SKM-1 (cell line): Measurements from ENCODE around the gene RFX3.
"Not testable (repeated sequence)": the region's sequence is repeated elsewhere in the genome, so short reads cannot be mapped to it uniquely, and the experiment has no call there.

Source experiments
- DNase-seq: peaks from one replicate; lab custom pipeline; 2025; ENCODE audit not compliant: unreplicated experiment; lab: John Stamatoyannopoulos, UW

Gene RFX3

DNA sequence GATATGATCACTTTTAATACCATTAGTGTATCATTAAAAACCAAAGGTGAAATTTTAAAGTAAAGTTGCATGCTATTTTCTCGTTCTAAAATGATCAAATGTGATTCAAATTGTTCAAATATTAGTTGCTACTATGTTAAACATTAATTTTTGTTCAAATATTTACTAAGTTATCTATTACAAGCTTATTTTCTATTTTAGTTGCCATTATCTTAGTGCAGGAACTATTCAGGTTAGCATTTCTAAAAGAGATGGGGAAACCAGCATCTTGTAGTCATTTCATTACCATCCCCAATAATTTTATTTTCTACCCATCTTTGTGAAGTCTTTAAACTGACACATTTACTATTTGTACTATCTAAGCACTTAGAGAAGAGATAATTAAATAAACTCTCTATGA is 166.0 kb downstream of the RFX3 start:
- no peak for DNase-seq

DNA sequence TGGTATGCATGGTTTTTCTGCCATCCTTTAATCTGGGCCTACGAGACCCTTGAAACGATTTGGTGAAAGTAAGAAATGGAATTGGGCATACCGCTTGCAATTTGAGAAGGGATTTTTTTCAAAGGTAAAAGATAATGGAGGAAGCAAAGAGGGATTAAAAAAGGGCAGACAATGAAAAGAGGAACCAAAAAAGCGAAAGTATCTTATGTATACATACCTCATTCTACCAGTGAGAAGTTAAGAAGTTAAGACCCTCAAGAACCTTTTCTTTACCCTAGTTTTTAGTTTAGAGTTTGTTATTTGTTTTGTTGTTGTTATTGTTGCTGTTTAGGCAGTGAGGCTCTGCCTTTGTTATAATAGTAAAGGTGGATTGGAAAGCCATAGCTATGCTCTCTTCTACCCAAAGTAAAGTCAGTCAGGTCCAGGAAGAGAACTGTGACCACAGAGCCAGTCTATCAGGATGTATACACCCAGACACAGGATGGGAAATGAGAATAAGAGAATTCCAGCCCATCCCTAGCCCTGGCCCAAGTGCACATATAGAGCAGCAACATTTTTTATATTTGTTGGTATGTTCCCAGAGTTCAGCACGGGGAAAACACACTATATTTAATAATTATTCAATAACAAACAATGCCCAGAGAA is 166.6 kb downstream of the RFX3 start:
- DNase-seq, result no peak

DNA sequence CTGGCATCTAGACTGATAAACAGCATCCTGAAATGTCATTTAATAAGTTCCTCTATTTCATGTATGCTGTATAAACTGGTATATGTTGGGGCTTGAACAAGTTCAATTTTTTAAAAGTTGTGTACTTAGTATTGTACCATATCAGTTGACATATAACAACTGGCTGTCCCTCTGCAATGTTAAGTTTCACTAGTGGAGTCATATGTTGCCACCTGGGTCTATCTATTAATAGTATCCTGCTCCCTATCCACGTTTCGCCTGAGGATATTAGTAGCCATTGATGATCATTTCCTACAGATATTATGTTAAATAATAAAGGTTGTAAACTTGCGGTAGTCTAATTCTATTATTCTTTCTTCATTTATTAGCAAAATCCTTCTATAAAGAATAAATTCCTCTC is 177.6 kb downstream of the RFX3 start:
- DNase-seq, result no peak

DNA sequence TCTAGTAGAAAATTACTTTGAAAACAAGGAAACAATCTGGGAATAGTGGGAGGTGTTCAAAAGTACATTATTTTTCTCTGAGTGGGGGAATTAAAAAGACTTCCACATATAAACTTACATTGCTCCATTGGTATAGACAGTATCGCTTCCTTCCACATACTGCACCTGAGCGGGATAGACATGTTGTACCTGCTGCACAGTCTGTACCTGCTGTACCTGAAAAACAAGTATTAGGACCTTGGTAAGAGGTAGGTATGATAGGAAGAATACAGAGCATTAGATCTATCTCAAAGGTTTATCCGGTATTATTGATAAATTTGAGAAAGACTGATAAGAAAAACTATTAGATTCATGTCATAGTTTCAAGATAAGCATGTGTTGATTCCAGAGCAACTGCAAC is 179.3 kb downstream of the RFX3 start:
- no peak for DNase-seq

DNA sequence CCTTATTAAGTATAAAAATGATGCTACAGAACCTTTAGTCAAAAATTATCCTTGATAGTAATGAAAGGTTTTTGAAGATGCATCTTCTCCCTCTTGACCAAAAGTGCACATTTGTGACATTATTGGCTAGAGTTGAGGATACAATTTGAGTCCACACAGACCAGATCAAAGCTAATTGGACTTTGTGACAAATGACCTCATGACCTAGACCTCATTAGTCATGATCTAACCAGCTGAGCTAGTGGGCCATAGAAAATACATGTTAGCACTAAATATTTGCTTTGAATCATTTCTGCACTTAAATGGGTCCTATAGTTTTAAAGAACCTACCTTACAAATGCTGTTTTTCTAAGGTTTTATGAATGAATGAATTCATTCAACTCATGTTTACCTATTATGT is 182.1 kb downstream of the RFX3 start:
- DNase-seq, result no peak

DNA sequence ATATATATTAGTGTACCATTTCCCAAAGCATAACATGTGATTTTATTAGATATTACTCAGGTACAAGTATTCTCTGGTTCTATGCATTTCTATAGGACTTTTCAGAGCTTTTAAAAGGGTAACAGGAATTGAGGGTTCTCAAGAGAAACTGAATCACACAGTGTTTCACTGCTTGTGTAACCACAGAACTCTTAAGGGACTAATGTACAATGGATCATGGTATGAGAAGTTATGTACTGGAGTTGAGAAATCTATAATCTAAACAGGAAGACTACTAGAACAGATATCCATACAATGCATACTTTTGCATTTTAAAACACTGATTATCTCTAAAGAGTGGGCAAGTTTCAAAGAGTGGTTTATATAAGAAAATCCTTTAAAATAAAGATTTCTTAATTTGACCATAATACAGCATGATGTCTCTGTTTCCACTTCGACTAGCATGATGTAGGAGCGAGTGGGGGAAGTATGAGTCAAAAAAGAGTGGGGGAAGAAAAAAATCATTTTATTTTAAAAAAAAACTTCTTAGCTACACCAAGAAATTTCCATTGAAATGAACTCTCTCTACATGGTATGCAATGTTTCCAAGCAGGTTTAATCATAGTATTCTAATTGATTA is 183.5 kb downstream of the RFX3 start:
- DNase-seq, result no peak

DNA sequence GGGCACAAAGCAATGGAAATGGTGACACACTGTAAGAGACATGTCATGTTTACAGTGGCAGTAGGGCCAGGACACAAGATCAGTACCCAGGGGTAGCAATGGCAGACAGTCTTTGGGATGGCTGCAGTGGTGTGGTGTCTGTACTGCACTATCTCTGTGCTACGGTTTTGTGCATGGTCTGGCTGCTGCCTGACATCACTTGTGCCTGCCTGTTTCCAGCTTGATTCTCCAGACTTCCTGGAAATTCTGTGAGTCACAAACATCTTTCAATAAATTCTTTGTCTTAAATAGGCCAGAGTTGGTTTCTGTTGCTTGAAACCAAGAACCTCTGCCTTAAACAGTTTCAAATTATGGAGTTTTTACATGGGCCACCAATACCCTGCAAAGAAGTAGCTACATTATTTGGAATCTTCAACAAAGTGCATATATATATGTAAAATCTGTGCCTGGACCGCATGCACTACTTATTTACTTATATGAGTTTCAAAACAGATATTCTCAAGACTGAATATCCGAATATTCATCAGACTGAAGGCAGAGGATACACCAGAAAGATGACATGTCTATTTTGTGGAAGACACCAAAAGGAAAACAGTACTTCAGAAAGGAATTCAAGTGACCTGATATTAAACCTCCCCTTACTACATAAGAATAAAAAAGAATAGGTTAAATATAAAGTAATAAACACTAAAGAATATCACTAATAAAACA is 188.1 kb downstream of the RFX3 start:
- no peak for DNase-seq

DNA sequence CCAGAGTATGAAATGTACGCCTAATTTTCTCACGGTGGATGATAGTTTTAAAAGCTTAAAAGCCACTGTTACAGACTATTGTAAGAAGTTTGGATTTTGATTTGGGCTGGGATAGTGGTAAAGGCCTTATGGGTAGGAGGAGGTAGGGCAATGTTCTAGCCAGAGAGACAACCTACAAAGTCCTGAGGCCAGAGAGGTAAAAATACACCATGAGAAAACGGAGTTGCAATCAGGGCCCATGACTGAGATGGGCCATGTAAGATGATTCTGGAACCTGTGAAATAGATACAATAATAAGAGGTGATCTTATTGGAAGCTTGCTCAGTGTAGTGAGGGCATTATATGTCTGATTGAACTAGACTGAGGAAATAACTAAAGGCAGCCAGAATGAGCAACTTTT is 188.8 kb downstream of the RFX3 start:
- no peak for DNase-seq

DNA sequence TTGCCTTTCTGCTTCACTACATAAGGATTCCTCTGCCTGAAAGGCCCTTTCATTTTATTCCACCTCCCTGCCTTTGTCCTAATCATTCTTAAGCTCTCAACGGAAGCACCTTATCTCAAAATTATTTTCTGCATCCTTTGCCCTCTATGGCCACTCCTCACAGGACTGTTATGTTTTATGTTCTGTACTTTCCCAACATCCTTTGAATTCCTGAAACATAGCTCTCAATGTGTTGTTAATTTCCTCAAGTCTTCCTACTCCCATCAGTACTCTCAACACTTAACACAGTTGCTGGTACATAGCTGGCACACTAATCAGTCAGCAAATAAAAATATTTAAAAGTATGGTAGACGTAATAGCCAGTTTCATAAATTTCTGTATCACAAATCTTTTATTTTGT is 193.0 kb downstream of the RFX3 start:
- DNase-seq, result no peak

DNA sequence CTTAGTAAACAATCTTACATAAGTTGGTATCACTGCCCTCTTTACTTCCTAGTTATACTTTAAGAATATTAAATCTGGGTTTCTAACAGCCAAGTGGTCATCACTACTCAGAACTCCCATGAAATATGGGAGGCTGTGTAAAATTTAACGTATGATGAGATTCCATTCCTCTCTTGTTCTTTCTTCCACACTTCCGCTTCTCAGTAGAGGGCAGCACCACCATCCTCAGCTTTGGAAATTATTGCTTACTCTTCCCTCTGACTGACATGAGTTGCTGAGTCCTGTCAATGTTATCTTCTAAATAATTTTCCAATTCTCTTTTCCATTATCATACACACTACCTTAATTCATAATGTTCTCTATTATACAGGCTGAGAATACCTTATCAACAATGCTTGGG is 194.0 kb downstream of the RFX3 start:
- DNase-seq, result no peak

DNA sequence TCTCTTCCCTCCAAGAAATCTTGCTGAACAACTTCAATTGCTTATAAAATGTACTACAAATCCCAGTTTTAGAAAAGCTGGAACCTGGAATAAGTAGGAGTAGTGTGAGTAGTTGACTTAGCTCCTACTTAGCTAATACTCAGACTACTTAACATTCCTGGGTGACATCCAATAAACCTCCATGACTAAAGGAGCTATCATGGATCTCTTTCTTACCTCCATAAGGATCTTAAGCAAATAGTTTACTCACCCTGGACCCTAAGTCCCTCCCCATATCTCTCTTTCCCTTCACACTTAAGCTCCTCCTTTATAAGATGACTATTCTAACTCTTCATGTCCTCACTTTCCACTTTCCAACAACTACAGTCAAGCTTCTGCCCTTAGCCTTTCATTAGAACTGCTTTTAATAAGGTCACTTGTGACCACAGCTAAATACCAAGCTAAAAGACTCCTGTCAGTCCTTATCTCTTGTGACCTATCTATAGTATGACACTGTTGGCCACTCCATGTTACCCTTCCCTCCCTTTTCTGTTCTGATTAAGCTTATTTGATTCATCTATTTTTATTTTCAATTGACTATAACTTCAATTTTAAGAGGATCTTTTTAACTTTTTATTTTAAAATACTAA is 194.9 kb downstream of the RFX3 start:
- no peak for DNase-seq

DNA sequence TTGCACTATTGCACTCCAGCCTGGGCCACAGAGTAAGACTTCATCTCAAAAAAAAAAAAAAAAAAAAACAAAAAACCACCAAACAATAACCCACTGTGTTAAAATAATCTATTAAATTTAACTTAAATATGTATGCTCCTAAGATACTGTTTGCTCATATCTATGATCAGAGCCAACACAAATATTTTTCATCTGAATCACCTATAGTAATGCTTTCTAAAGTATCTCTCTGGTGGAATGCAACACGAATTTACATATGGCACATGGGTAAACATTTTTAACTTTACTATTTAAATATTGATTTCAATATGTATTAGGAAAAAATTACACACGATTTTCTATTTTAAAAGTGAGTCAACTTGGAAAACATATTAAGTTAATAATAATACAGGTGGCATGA is 196.4 kb downstream of the RFX3 start:
- no peak for DNase-seq

DNA sequence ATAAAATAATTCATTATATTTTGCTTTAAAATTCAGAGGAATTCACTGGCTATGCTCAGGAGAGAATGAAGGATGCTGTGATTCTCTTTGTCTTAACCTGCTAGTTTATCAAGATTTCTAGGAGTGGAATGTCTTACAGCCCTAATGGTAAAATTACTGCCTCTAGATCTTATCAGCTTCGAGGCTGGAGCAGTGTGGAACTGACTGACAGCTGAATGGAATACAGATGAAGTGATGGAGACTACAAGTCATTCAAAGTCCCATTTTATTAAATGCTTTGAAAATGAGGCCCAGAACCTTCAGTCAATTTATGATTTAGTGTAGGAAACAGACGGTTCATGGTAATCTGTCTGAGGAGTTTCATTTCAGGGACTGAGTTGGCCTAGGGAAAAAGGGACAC is 202.1 kb downstream of the RFX3 start:
- DNase-seq, result no peak

DNA sequence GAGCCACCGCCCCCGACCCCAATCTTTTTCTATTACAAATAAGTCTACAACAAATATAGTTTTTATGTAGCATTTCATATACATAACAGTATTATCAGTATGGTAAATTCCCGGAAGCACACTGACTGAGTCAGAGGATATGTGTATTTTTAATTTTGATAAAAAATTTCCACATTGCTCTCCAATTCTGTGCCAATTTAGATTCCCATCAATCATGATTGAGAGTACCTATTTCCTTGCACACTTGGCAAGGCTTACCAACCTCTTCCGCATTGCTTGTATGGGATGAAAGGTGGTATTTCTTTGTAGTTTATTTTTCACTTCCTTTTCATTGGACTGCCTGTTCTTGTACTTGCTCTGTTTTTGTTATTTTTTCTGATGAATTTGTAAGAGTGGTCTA is 204.6 kb downstream of the RFX3 start:
- DNase-seq, result no peak

DNA sequence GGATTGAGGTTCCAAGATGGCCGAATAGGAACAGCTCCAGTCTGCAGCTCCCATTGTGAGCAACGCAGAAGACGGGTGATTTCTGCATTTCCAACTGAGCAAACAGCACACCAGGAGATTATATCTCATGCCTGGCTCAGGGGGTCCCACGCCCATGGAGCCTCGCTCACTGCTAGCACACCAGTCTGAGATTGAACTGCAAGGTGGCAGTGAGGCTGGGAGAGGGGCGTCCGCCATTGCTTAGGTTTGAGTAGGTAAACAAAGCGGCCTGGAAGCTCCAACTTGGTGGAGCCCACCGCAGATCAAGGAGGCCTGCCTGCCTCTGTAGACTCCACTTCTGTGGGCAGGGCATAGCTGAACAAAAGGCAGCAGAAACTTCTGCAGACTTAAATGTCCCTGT is 213.2 kb downstream of the RFX3 start:
- not testable (repeated sequence) for DNase-seq

DNA sequence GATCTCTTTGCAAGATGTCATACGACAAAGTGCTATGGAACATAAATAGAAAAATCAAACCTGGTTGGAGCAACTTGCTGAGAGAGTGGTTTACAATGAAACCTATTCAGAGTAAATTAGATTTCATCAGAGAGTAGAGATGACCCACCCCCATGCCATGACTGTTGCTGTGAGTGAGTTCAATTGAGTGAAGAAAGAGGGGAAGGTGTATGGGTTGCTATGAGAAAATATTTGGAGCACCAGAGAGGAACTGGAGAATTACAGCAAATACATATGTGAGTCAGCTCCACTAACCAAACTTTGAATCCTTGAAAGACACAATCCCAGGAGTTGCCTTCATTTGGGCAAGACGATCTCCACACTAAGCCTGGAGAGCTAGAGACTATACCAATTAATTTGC is 217.2 kb downstream of the RFX3 start:
- no peak for DNase-seq

DNA sequence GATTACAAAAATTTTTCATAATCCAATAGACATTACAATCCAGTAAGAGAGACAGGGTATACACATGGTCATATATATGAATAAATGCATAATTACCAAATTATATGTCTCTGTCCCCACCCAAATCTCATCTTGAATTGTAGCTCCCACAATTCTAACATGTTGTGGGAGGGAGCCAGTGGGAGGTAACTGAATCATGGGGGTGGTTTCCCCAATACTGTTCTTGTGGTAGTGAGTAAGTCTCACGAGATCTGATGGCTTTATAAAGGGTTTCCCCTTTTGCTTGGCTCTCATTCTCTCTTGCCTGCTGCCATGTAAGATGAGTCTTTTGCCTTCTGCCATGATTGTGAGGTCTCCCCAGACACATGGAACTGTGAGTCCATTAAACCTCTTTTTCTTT is 221.4 kb downstream of the RFX3 start:
- DNase-seq, result not testable (repeated sequence)

DNA sequence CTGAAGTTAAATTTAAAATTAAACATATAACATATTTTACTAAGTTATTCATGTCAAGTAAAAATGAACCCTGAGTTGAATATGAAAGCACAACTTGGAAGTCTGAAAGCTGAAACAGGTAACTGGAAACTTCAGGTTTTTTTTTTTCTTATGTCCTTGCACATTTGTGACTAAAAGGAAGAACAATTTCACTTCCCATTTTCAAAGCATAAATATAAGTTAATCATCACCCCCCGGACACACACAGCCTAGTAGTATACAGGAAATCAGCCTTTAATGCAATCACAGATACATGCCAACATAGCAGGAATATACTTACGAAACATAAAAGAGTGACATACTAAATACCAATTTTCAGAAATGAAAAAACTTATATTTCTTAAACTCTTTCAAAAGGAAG is 225.9 kb downstream of the RFX3 start:
- no peak for DNase-seq

DNA sequence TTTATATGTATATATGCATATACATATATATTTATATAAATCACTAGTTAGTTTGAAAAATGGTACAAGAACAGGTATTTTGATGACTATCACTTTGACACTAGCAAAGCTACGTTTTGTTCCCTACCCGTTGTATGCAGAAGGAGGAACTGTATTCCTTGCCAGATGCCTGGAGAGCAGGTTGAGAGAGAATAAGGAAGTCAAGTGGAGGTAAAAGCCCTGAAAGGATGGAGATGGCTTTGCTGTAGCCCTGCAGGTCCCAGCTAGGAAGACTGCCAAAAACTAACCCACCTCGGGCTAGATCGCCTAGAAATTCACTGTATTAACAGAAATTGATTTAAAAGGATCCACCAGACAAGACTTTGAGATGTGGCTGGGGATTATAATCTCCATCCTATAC is 229.3 kb downstream of the RFX3 start:
- DNase-seq, result no peak

DNA sequence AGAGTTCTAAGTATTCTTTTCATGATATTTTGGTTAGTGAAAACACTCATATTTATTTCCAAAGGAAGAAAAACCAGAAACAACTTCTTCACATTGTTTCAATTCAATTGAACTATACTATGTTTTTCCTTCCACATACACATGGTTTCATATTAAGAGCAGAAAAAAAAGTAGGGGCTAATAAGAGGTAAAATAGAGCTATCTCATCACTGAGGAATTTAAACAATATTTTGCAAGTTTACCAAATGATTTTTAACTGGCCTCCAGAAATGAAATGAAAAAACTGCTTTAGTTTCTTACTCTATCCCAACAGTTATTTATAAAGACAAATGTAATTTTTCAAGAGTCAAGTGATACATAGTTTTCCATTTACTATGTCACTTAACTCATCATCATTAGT is 233.5 kb downstream of the RFX3 start:
- DNase-seq, result no peak

DNA sequence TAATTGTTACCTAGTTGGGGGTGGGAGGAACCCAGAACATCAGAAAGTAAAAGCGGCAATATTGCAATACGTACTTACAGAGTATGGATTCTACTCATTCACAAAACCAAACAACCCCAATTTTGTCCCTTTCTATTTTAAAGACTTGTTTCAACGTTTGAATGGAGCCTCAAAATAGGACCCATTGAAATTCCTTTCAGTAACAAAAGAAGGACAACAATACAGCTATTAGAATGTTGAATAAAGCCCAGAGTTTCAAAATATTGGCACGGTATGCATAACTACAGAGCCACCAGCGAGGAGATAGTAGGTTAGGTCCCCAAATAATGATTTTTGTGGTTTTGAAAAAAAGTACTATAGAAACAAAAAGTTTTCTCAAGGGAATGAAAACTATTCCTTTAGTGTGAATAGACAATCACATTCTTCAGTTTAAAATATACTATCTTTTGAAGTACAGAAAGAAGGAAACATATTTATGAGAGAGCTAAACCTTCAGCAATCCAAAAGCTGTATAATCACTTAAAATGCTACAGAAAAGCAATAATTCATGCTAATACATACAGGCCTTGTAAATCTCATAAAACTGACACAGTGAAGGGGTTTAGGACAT is 235.5 kb downstream of the RFX3 start:
- no peak for DNase-seq

DNA sequence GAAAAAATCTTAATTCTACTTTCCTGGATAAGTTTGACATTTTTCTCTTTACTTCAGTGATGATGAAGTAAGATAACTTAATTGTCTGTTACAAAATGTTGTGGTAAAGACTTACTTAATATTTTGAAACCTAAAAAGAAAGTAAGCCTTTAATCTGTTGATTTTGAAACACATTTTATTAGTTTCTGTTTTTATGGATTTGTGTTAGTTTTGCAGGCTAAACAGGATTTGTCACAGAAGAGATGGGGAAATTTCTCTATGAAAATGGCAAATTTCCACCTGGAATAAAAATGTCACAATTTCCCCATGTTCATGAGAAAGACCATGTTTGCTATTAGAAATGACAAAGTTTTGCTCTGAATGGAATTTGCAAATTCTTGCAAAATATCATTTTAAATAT is 237.1 kb downstream of the RFX3 start:
- DNase-seq, result no peak
